Right lobe of liver (tissue), 6 donors: ENCODE data around the gene TIGAR. TPM values are rescaled to one million over a fixed set of nuclear protein-coding genes. Genes with fewer than 3 reads are reported as not detected.
A peak's percentile ranks its signal among the peaks of the same experiment; 100 is the strongest.

Experiments used
- ATAC-seq, 4 donors: fragments of 200-7000 bp; cut with Tn5 transposase; one replicate each; pipeline ENCODE4 v1.9.1; 2020; ENCODE audit warnings: mild to moderate bottlenecking in 4 of 4, moderate library complexity in 4 of 4
- DNase-seq, 3 donors: peaks; one replicate each; pipeline ENCODE4 v3.0.0-alpha.2; 2020
- H3K27ac ChIP-seq, 3 donors: fragments of 200-600 bp; one replicate each; pipeline ENCODE4 v1.8.0; 2022
- H3K27me3 ChIP-seq, 2 donors: fragments of 200-600 bp; one replicate each; pipeline ENCODE4 v1.8.0; 2022
- H3K36me3 ChIP-seq, 4 donors: fragments of 200-600 bp; sonication (generic) in 1 of 4; one replicate each; pipeline versions ENCODE4 v1.5.1 to v1.8.0; 2017 to 2022; ENCODE audit warnings: control low read depth in 1 of 4
- H3K4me1 ChIP-seq, 4 donors: fragments of 200-600 bp; sonication (generic) in 1 of 4; one replicate each; pipeline versions ENCODE4 v1.5.1 to v1.8.0; 2017 to 2022; ENCODE audit warnings: control low read depth in 1 of 4
- H3K4me3 ChIP-seq, 3 donors: fragments of 200-600 bp; one replicate each; pipeline ENCODE4 v1.8.0; 2022
- H3K9me3 ChIP-seq, 4 donors: fragments of 200-600 bp; sonication (generic) in 1 of 4; one replicate each; pipeline versions ENCODE4 v1.5.1 to v1.8.0; 2017 to 2022; ENCODE audit warnings: control low read depth in 1 of 4
- POLR2A ChIP-seq: fragments of 450-650 bp; IDR thresholded peaks from one replicate; pipeline ENCODE4 v1.6.1; 2017; ENCODE audit warnings: antibody characterized with exemption, mild to moderate bottlenecking
- WGBS: methylation state at CpG from one replicate; pipeline ENCODE4 v1.1.6; 2018; ENCODE audit warnings: low coverage, low lambda C conversion rate; ENCODE audit not compliant: insufficient coverage; ENCODE audit errors: missing lambda C conversion rate; 5-methylcytosine and 5-hydroxymethylcytosine counted together
- intact Hi-C, 2 donors: fragments of 100-400 bp; cut with DNase I; formaldehyde crosslinking; loops; one replicate each; pipeline versions ENCODE4 v1.11.2 to v1.14.1; 2022
- total RNA-seq, 6 experiments: library from RNA; depleted of rRNA in 2 of 6; stranded (reverse); fragments of >200 nt in 2 of 6; fragmentation: NEBNext Ultra II Directional in 3 of 6; extraction: Animal tissue kit (Norgen Biotek cat#: 25700) in 3 of 6; gene quantifications; one replicate each; pipeline versions ENCODE4 v1.1.0 to v1.2.4, GENCODE V29; 2016 to 2023
- TF ChIP-seq, protein P1 (sequence below), 4 donors: fragments of 200-600 bp in 3 of 4; fragments of 450-650 bp in 1 of 4; IDR thresholded peaks; one replicate each; pipeline versions ENCODE4 v1.5.1 to v1.8.0; 2016 to 2022; ENCODE audit warnings: antibody characterized with exemption in 4 of 4, mild to moderate bottlenecking in 2 of 4
- donor health status: DM: no; HTN: yes; CAD: no.
- donor health status: DM: no; HTN: no; CAD: no.
- donor health status: DM: no; HTN: no; CAD: no.
- donor health status: DM: no; HTN: yes; CAD: no.
- donor health status: DM: no; HTN: yes; CAD: no.

Gene TIGAR
- total RNA-seq, 6 experiments from 2014 or later: 4.0 to 9.1 (median 5.1) TPM

DNA sequence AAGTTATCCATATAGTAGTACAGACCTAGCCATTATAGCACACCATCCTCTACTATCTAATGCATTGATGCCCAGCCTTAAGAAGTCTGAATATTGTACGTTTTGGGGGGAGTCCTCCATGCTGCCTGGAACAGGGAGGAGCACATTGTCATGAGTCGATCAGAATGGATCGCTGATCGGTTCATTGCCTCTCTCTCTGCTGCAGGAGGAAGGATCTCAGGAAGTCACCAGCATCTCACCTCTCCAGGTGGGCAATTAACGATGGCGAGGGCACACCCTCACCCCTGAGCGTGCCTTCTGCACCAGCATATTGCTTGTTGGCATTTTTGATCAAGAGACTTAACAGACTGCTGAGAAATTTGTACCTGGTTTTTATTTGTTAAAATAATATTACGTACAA lies 35.9 kb upstream of the TIGAR start:
- peaks cover 0 to 4% (median 0%) of the 10 kb centered on the region in 4 donors for H3K4me1 ChIP-seq
- H3K9me3 ChIP-seq: no peaks in the 10 kb centered on the region
- TF ChIP-seq POLR2A: no peak
- TF ChIP-seq, protein P1, sequence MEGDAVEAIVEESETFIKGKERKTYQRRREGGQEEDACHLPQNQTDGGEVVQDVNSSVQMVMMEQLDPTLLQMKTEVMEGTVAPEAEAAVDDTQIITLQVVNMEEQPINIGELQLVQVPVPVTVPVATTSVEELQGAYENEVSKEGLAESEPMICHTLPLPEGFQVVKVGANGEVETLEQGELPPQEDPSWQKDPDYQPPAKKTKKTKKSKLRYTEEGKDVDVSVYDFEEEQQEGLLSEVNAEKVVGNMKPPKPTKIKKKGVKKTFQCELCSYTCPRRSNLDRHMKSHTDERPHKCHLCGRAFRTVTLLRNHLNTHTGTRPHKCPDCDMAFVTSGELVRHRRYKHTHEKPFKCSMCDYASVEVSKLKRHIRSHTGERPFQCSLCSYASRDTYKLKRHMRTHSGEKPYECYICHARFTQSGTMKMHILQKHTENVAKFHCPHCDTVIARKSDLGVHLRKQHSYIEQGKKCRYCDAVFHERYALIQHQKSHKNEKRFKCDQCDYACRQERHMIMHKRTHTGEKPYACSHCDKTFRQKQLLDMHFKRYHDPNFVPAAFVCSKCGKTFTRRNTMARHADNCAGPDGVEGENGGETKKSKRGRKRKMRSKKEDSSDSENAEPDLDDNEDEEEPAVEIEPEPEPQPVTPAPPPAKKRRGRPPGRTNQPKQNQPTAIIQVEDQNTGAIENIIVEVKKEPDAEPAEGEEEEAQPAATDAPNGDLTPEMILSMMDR (IDR thresholded peaks at IDR 0.05): no peak
- H3K36me3 ChIP-seq: no peaks in the 10 kb centered on the region
- DNase-seq (no peak), ATAC-seq (no peak)
- WGBS: 68% methylated on average over 8 of the region's 8 CpGs
- intact Hi-C loops: no loop called here
- H3K27ac ChIP-seq: no peak overlapping the region
- no peak overlapping the region for H3K4me3 ChIP-seq
- no peaks in the 10 kb centered on the region for H3K27me3 ChIP-seq

DNA sequence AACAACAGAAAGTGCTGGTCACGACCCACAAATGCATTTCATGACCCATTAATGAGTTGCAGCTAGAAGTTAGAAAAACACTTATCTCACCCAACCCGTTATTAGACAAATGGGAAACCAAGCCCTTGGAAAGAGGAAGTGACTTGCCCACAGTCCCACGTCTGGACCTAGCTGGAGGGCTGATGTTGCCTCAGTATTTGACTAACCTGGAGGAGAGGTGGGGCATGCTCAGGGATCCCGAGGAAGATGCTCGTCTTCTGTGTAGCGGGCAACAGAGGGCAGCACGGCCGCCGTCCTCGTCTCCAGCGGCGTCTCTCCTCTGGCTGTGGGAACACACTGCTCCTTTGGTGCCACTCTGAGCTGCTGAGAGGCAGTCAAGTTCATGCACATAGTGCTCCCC lies 34.8 kb upstream of the TIGAR start:
- no peak overlapping the region for H3K27ac ChIP-seq
- DNase-seq (no peak), ATAC-seq (peak in 1 of 4 donors; percentile 10)
- no peak for TF ChIP-seq POLR2A
- TF ChIP-seq, protein P1 (IDR thresholded peaks at IDR 0.05): no peak
- WGBS: 31% methylated on average over 2 of the region's 12 CpGs
- no peaks in the 10 kb centered on the region for H3K36me3 ChIP-seq
- no peak overlapping the region for H3K4me3 ChIP-seq
- intact Hi-C loops: no loop called here
- H3K9me3 ChIP-seq: no peaks in the 10 kb centered on the region
- no peaks in the 10 kb centered on the region for H3K4me1 ChIP-seq
- no peaks in the 10 kb centered on the region for H3K27me3 ChIP-seq

DNA sequence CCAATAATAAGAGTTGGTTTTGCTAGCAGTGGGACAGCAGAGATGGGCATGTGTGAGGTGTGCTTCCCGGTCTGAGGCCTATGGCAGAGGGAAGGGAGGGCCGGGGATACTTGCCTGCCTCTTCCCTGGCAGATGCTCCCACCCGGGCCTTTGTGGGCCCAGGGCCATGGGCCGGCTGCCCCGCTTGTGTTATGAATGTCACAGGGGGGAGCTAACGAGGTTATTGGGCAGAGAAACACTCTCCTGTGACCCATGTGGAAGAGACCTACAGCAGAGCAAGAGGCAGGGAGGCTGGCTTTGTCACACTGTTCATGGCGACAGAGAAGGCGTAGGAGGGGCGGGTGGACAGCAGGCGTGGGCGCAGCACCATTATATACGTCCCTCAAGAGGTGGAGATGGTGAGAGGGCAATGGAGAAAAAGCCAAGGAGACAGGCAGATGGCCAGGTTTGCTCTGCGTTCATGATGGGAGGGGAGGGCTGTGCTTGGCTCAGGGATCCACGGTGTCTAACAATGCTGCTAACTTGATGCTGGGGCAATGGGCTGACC lies 34.2 kb upstream of the TIGAR start:
- Histone ChIP-seq H3K4me3 (no peak overlapping the region), H3K36me3 (no peaks in the 10 kb centered on the region), H3K4me1 (no peaks in the 10 kb centered on the region), H3K27ac (no peak overlapping the region), H3K9me3 (no peaks in the 10 kb centered on the region), H3K27me3 (no peaks in the 10 kb centered on the region)
- TF ChIP-seq, protein P1 (IDR thresholded peaks at IDR 0.05): no peak
- TF ChIP-seq POLR2A: no peak
- 62% methylated on average over 11 of the region's 14 CpGs for WGBS
- no peak for ATAC-seq
- intact Hi-C loops: no loop called here
- DNase-seq: no peak

DNA sequence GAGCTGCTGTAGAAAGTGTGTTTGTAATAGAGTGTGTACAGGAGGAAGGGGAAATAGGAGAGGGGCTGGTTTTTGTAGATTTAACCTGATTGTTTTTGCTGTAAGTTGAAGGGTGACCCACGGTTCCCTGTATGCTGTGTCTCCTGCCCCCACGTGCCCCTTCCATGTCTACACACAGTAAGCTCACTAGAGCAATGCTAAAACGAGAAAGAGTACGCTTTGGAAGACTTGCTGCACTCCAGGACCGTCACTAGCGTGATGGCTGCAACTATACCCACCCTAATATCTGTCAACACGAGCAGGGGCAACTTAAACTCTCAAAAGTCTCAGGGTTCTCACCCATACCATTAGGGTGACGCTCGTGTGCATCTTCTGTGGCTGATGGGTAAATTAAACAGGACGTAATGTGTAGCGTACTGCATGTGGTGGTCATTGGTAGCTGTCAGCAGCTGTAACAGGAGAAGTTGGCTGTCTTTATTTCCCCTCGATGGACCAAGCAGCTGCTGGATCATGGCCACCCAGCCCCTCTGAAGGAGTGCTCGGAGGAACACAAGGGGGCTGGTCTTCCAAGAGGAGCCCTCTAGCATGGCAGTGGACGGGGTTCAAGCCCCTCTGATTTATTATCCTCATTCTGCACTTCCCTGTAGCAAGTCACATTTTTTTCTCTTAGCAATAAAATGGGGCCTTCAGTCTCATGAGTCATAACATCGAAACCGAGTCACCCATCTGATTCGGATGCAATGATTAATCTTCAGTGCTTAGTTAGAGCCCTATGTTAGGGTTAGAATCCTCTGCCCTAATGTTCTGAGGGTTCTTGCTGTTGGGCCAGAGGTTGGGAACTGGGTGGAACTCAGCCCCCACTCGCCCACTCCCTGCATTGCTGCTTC lies 33.4 kb upstream of the TIGAR start:
- TF ChIP-seq, protein P1 (IDR thresholded peaks at IDR 0.05): no peak
- TF ChIP-seq POLR2A: no peak
- no peaks in the 10 kb centered on the region for H3K9me3 ChIP-seq
- intact Hi-C loops: no loop called here
- H3K27me3 ChIP-seq: no peaks in the 10 kb centered on the region
- H3K4me1 ChIP-seq: no peaks in the 10 kb centered on the region
- ATAC-seq (no peak), DNase-seq (no peak)
- H3K4me3 ChIP-seq: no peak overlapping the region
- 70% methylated on average over 14 of the region's 18 CpGs for WGBS
- no peak overlapping the region for H3K27ac ChIP-seq
- no peaks in the 10 kb centered on the region for H3K36me3 ChIP-seq
